ENCODE results near the gene SESTD1.
"Not testable (repeated sequence)": the region's sequence is repeated elsewhere in the genome, so short reads cannot be mapped to it uniquely, and the experiment has no call there.

Gene SESTD1

DNA sequence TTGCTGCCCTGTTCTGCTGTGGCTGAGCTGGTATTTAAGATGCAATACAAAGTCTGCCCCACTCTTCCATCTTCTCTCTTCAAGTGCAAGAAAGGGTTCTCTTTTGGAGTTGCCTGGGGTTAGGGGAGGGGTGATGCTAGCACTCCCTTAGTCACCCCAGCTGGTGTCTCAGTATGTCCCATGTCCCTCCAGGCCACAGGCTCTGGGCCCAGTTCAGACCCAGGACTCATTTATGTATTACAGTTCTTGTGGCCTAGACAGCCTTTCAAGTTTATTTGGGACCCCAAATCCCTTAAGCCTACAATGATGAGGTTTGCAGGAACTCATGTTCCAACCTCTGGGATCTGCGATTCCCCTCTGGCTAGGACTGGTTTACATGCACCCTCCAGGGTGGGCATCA, 167.5 kb downstream of the SESTD1 start:
- Mint-ChIP-seq H3K4me1 (no peaks in the 10 kb centered on the region), H3K27ac (no peak overlapping the region), H3K36me3 (ENCODE audit: low read depth) (peaks cover 5% of the 10 kb centered on the region), H3K4me3 (no peak overlapping the region), H3K27me3 (ENCODE audit: low read depth, poor library complexity) (no peaks in the 10 kb centered on the region), H3K9me3 (peaks cover 24% of the 10 kb centered on the region)
- DNase-seq: no peak
- TF ChIP-seq, protein P1, sequence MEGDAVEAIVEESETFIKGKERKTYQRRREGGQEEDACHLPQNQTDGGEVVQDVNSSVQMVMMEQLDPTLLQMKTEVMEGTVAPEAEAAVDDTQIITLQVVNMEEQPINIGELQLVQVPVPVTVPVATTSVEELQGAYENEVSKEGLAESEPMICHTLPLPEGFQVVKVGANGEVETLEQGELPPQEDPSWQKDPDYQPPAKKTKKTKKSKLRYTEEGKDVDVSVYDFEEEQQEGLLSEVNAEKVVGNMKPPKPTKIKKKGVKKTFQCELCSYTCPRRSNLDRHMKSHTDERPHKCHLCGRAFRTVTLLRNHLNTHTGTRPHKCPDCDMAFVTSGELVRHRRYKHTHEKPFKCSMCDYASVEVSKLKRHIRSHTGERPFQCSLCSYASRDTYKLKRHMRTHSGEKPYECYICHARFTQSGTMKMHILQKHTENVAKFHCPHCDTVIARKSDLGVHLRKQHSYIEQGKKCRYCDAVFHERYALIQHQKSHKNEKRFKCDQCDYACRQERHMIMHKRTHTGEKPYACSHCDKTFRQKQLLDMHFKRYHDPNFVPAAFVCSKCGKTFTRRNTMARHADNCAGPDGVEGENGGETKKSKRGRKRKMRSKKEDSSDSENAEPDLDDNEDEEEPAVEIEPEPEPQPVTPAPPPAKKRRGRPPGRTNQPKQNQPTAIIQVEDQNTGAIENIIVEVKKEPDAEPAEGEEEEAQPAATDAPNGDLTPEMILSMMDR (IDR thresholded peaks at IDR 0.05): no peak

DNA sequence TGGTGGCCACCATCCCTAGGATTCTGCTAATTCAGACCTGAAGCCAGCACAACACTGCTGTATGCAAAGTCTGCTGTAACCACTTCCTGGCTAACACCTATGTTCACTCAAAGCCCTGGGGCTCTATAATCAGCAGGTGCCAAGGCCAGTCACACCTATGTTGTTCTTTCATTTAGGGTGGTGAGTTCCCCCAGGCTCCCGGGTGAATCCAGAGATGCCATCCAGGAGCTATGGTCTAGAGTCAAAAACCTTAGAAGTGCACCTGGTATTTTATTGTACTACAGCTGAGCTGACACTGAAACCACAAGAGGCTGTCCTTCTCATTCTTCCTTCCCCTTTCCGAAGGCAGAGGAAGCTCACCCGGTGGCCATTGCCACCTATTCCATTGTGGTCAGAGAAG, 168.5 kb downstream of the SESTD1 start:
- Mint-ChIP-seq H3K9me3 (peaks cover 30% of the 10 kb centered on the region), H3K27me3 (ENCODE audit: low read depth, poor library complexity) (no peaks in the 10 kb centered on the region), H3K4me3 (no peak overlapping the region), H3K36me3 (ENCODE audit: low read depth) (peaks cover 9% of the 10 kb centered on the region), H3K4me1 (no peaks in the 10 kb centered on the region), H3K27ac (no peak overlapping the region)
- no peak for DNase-seq
- TF ChIP-seq, protein P1 (IDR thresholded peaks at IDR 0.05): no peak

DNA sequence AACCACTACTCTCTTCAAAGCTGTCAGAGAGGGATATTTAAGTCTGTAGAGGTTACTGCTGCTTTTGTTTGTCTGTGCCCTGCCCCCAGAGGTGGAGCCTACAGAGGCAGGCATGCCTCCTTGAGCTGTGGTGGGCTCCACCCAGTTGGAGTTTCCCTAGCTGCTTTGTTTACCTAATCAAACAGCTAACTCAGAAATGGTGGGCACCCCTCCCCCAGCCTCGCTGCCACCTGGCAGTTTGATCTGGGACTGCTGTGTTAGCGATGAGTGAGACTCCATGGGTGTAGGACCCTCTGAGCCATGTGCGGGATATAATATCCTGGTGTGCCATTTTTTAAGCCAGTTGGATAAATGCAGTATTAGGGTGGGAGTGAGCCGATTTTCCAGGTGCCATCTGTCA, 171.7 kb downstream of the SESTD1 start:
- H3K27ac Mint-ChIP-seq; H3K36me3 Mint-ChIP-seq (ENCODE audit: low read depth); DNase-seq; H3K27me3 Mint-ChIP-seq (ENCODE audit: low read depth, poor library complexity); H3K4me3 Mint-ChIP-seq; H3K4me1 Mint-ChIP-seq: not testable (repeated sequence)
- peaks cover 46% of the 10 kb centered on the region for H3K9me3 Mint-ChIP-seq

DNA sequence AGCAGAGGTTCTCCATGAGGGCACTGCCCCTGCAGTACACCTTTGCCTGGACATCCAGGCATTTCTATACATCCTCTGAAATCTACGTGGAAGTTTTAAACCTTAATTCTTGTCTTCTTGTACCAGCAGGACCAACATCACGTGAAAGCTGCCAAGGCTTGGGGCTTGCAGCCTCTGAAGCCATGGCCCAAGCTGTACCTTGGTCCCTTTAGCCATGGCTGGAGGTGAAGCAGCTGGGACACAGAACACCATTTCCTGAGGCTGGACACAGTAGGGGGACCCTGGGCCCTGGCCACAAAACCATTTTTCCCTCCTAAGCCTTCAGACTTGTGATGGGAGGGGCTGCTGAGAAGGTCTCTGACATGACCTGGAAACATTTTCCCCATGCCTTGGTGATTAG, 181.9 kb downstream of the SESTD1 start:
- no peaks in the 10 kb centered on the region for H3K4me1 Mint-ChIP-seq
- peaks cover 2% of the 10 kb centered on the region for H3K27me3 Mint-ChIP-seq (ENCODE audit: low read depth, poor library complexity)
- peaks cover 10% of the 10 kb centered on the region for H3K36me3 Mint-ChIP-seq (ENCODE audit: low read depth)
- H3K27ac Mint-ChIP-seq: no peak overlapping the region
- no peak overlapping the region for H3K4me3 Mint-ChIP-seq
- TF ChIP-seq, protein P1 (IDR thresholded peaks at IDR 0.05): no peak
- DNase-seq: no peak
- peaks cover 29% of the 10 kb centered on the region for H3K9me3 Mint-ChIP-seq

DNA sequence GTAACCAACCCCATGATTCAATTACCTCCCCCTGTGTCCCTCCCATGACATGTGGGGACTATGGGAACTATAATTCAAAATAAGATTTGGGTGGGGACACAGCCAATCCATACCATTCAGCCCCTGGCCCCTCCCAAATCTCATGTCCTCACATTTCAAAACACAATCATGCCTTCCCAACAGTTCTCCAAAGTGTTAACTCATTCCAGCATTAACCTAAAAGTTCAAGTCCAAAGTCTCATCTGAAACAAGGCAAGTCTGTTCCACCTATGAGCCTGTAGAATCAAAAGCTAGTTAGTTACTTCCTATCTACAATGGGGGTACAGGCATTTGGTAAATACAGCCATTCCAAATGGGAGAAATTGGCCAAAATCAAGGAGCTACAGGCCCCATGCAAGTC, 182.7 kb downstream of the SESTD1 start:
- Mint-ChIP-seq H3K9me3 (peaks cover 36% of the 10 kb centered on the region), H3K27ac (no peak overlapping the region), H3K36me3 (ENCODE audit: low read depth) (peaks cover 15% of the 10 kb centered on the region), H3K27me3 (ENCODE audit: low read depth, poor library complexity) (peaks cover 2% of the 10 kb centered on the region), H3K4me1 (no peaks in the 10 kb centered on the region), H3K4me3 (no peak overlapping the region)
- DNase-seq: no peak
- TF ChIP-seq, protein P1 (IDR thresholded peaks at IDR 0.05): no peak

DNA sequence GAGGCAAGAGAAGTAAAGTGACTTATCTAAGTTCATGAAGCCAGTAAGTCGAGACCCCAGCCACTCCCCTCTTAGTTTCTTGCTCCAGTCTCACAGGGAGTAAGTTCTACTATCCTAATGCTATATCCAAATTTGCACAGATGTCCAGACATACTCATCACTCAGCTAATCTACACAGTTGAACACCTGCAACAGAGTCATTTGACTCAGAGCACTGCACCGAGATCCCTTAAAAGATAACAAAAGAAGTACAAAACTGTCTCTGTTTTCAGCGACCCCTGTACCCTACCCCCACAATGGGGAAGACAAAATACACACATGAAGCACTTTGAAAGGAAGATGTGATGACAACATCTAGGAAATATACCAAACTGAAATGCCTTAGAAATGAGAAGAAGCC, 192.1 kb downstream of the SESTD1 start:
- H3K4me3 Mint-ChIP-seq: no peak overlapping the region

More for the DNA sequence above, 192.1 kb downstream of the SESTD1 start:
- Mint-ChIP-seq H3K27ac (no peak overlapping the region), H3K27me3 (ENCODE audit: low read depth, poor library complexity) (no peaks in the 10 kb centered on the region), H3K9me3 (peaks cover 22% of the 10 kb centered on the region), H3K36me3 (ENCODE audit: low read depth) (peaks cover 7% of the 10 kb centered on the region), H3K4me1 (no peaks in the 10 kb centered on the region)
- TF ChIP-seq, protein P1 (IDR thresholded peaks at IDR 0.05): no peak
- no peak for DNase-seq
